Epithelial cell of proximal tubule (primary cell): ENCODE data around the gene SMAP2. TPM values are rescaled to one million over a fixed set of nuclear protein-coding genes. Genes with fewer than 3 reads are reported as not detected.

Experiments used
- DNase-seq: peaks from one replicate; pipeline ENCODE4 v3.0.0-alpha.2; 2011; ENCODE audit warnings: low read depth
- H3K4me3 ChIP-seq: 2 replicates; pipeline ENCODE4 v1.5.1; 2011; ENCODE audit warnings: low read depth, mild to moderate bottlenecking, low read length
- total RNA-seq: library from RNA; depleted of rRNA; stranded (reverse); fragments of >200 nt; gene quantifications from 2 replicates; pipeline ENCODE4 v1.2.3, GENCODE V29; 2015
- TF ChIP-seq, protein P1 (sequence below): conservative IDR thresholded peaks from 2 replicates; pipeline ENCODE4 v1.5.1; 2012; ENCODE audit warnings: low read depth, mild to moderate bottlenecking, low read length

SMAP2 gene
- total RNA-seq, 1 donor from 2014 or later = 4.9 TPM

DNA sequence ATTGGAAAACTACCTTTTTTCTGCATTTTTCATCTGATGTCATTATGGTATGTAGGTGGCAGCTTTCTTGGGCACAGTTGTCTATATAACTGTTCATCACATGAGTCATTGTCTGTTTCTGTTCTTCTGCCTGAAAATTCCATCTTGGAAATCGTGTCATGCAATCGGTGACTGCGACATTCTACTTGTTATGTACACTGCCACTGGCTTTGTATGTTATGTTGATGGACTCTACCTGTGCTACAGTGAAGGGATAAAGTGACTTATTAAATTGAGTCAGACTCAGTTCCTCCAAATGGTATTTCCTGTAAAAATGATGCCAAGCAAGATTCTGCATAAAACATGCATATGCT lies 8.6 kb downstream of the SMAP2 start:
- TF ChIP-seq, protein P1, sequence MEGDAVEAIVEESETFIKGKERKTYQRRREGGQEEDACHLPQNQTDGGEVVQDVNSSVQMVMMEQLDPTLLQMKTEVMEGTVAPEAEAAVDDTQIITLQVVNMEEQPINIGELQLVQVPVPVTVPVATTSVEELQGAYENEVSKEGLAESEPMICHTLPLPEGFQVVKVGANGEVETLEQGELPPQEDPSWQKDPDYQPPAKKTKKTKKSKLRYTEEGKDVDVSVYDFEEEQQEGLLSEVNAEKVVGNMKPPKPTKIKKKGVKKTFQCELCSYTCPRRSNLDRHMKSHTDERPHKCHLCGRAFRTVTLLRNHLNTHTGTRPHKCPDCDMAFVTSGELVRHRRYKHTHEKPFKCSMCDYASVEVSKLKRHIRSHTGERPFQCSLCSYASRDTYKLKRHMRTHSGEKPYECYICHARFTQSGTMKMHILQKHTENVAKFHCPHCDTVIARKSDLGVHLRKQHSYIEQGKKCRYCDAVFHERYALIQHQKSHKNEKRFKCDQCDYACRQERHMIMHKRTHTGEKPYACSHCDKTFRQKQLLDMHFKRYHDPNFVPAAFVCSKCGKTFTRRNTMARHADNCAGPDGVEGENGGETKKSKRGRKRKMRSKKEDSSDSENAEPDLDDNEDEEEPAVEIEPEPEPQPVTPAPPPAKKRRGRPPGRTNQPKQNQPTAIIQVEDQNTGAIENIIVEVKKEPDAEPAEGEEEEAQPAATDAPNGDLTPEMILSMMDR = no peak
- no peak overlapping the region for H3K4me3 ChIP-seq
- no peak for DNase-seq

DNA sequence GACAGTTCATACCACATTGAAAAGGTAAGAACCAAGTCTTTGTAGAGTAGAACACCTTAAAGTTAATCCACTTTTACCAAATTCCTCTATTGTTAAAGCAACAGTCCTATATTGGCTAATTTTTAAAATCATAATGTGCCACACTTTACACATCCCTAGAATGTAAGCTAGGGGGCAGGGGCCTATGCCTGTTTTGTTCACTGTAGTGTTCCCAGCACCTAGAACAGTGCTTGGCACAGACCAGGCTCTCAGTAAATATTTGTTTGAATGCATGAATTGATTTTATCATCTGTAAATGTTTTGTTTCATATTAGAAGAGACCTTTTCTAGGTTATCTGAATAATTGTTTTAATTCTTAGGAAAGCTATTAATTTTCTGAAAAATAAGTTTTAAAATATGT lies 9.1 kb downstream of the SMAP2 start:
- no peak for DNase-seq
- H3K4me3 ChIP-seq = no peak overlapping the region
- TF ChIP-seq, protein P1 = peak; percentile 3

DNA sequence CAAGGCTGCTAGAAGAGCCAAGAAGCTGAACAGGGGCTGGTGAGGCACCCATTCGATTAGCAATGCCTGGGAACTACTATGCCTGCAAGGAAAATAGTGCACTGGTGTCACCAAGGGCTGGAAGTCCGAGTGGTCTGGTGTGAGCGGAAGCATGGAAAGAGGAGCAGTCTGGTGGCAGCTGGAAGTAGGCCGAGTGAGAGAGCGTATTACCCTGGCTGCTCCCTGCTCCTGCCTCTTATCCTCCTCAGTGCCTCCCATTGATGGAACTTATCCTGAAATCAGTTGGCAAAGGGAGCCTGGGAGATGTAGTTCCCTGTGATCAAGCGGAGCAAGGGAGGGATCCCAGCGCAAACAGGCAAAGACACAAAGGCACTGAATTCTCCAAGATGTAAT lies 9.6 kb downstream of the SMAP2 start:
- DNase-seq = no peak
- TF ChIP-seq, protein P1 = no peak
- H3K4me3 ChIP-seq = no peak overlapping the region

DNA sequence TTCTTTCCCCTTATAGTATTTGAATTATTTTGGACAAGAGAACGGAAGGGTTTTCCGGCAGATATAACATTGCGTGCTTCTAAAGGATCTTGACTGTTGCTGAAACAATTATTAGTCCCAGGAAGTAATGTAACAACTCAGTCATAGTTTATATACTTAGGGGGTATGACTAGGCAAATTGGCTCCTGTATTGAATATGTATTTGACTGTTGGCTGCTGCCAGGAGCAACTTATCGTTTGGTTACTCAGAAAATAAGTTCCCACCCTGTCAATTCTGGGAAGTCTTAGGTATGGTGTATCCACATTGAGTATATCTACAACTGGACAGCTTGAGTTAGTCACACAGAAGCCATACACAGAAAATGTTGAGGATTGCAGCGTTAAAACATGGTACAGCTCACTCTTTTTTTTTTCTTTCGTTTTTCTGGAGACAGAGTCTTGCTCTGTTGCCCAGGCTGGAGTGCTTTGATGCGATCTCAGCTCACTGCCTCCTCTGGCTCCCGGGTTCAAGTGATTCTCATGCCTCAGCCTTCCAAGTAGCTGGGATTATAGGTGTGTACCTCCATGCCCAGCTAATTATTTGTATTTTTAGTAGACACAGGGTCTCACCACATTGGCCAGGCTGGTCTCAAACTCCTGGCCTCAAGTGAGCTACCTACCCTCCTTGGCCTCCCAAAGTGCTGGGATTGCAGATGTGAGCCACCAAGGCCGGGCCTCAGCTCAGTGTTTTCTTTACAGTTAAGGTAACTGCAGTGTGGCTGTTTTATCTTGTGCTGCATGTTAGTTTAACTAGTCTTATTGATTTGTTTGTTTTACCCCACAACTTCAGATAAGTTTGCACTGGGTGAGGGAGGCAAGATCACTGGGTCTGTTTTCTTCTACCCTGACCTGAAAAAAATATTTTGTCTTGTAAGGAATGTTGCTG lies 10.2 kb downstream of the SMAP2 start:
- TF ChIP-seq, protein P1 = no peak
- no peak for DNase-seq
- H3K4me3 ChIP-seq = no peak overlapping the region

DNA sequence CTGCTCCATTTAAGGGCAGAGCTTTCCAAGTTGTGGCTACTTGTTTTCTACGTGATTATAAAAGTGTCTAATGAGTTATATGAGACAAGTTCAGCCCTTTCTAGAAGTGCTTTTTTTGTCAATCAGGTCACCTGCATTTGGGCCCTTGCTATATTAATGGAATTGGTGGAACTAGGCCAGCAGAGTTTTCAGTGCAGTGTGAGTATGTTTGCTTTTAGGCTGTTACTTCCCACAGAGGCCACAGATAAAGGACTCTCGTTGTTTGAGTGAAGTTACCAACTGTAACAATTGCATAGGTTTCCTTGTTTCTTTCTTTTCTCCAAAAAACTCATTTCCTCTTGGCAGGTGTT lies 10.9 kb downstream of the SMAP2 start:
- TF ChIP-seq, protein P1 = no peak
- no peak for DNase-seq
- no peak overlapping the region for H3K4me3 ChIP-seq

DNA sequence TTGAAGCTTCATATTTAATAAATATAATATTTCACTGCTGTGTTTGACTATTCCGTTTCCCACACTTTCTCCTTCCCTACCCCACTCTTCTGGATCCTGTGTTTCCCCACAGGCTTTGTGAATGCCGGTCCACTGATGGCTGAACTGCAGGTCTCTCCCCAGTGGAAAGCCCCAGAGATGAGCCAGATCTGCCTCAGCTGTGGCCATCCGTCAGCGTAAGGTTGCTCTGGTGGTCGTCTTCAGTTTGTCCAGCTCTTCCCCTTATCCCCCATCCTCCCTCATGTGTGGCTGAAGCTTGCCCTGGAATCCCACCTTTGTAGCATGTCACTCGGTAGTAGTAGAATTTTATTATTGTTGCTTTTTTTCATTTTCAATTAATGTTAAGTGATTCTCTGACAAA lies 11.4 kb downstream of the SMAP2 start:
- H3K4me3 ChIP-seq = no peak overlapping the region
- DNase-seq = no peak
- TF ChIP-seq, protein P1 = no peak
